Fibroblast of lung (primary cell): ENCODE data around the gene STK11IP. TPM values are rescaled to one million over a fixed set of nuclear protein-coding genes. Genes with fewer than 3 reads are reported as not detected.

Source experiments
- DNase-seq, 2 donors: peaks; one replicate each; pipeline versions ENCODE4 v3.0.0 to v3.0.0-alpha.2; 2010; ENCODE audit warnings: low read depth in 2 of 2
- H2AFZ ChIP-seq: 2 replicates; pipeline ENCODE4 v1.5.1; 2012; ENCODE audit warnings: low read length, control low read depth, inconsistent platforms
- H3K27ac ChIP-seq: 2 replicates; pipeline ENCODE4 v1.5.1; 2011; ENCODE audit warnings: low read length, control low read depth; ENCODE audit not compliant: insufficient read depth
- H3K27me3 ChIP-seq: 2 replicates; pipeline ENCODE4 v1.5.1; 2011; ENCODE audit warnings: mild to moderate bottlenecking, low read length; ENCODE audit not compliant: control insufficient read depth, insufficient read depth
- H3K36me3 ChIP-seq: 2 replicates; pipeline ENCODE4 v1.5.1; 2011; ENCODE audit warnings: low read length; ENCODE audit not compliant: control insufficient read depth, insufficient read depth
- H3K4me1 ChIP-seq: 2 replicates; pipeline ENCODE4 v1.5.1; 2011; ENCODE audit warnings: low read length; ENCODE audit not compliant: control insufficient read depth, insufficient read depth; ENCODE audit errors: extremely low read depth
- H3K4me2 ChIP-seq: 2 replicates; pipeline ENCODE4 v1.5.1; 2011; ENCODE audit warnings: low read length, control low read depth; ENCODE audit not compliant: insufficient read depth; ENCODE audit errors: extremely low read depth
- H3K4me3 ChIP-seq, 4 experiments: fragments of 200-600 bp in 1 of 4; sonication (generic) in 1 of 4; replicated peaks in 1 of 4; 2 replicates each; pipeline ENCODE4 v1.5.1; 2011 to 2016; ENCODE audit warnings: low read length in 4 of 4, low read depth in 3 of 4, mild to moderate bottlenecking in 3 of 4, control low read depth in 2 of 4, inconsistent platforms in 1 of 4, mixed read lengths in 1 of 4; ENCODE audit not compliant: insufficient read depth in 1 of 4; ENCODE audit errors: control extremely low read depth in 1 of 4
- H3K79me2 ChIP-seq: 2 replicates; pipeline ENCODE4 v1.5.1; 2012; ENCODE audit warnings: mild to moderate bottlenecking, low read length, inconsistent platforms; ENCODE audit not compliant: control insufficient read depth, insufficient read depth
- H3K9ac ChIP-seq: 2 replicates; pipeline ENCODE4 v1.5.1; 2011; ENCODE audit warnings: mild to moderate bottlenecking, low read length, control low read depth; ENCODE audit not compliant: insufficient read depth
- H3K9me3 ChIP-seq: 2 replicates; pipeline ENCODE4 v1.5.1; 2012; ENCODE audit warnings: low read depth, low read length; ENCODE audit not compliant: control insufficient read depth, insufficient read depth
- H4K20me1 ChIP-seq: 2 replicates; pipeline ENCODE4 v1.5.1; 2011; ENCODE audit warnings: low read length; ENCODE audit not compliant: control insufficient read depth, insufficient read depth; ENCODE audit errors: extremely low read depth
- CTCF ChIP-seq, 2 donors: IDR thresholded peaks in 1 of 2; conservative IDR thresholded peaks in 1 of 2; 1 replicate in 1 of 2; 2 replicates in 1 of 2; pipeline ENCODE4 v1.5.1; 2011 to 2012; ENCODE audit warnings: low read length in 2 of 2, control low read depth in 1 of 2, inconsistent platforms in 1 of 2, low read depth in 1 of 2, mild to moderate bottlenecking in 1 of 2
- EZH2 ChIP-seq: IDR thresholded peaks from 2 replicates; pipeline ENCODE4 v1.5.1; 2012; ENCODE audit warnings: low read length, control low read depth, mild to moderate bottlenecking; ENCODE audit errors: missing control alignments
- polyA plus RNA-seq, 2 donors: library from polyadenylated mRNA; depleted of rRNA in 1 of 2; stranded (reverse) in 1 of 2; unstranded in 1 of 2; fragments of >200 nt; gene quantifications; 2 replicates each; pipeline ENCODE4 v1.2.1, GENCODE V29; 2011 to 2012; ENCODE audit warnings: missing spikeins in 1 of 2
- total RNA-seq: library from RNA; depleted of rRNA; stranded (reverse); fragments of >200 nt; gene quantifications from 2 replicates; pipeline ENCODE4 v1.2.1, GENCODE V29; 2014

The STK11IP gene
- total and polyA plus RNA-seq, 2 donors (not counting 1 experiment from before 2014, with no cell fraction given), result 5.6 to 16.8 TPM

- Histone ChIP-seq H3K27ac (no peak overlapping the region), H3K9ac (no peak overlapping the region), H3K9me3 (no peaks in the 10 kb centered on the region), H3K36me3 (no peaks in the 10 kb centered on the region), H2AFZ (no peak overlapping the region), H3K4me3 (no peak overlapping the region), H3K79me2 (no peaks in the 10 kb centered on the region), H3K4me1 (no peaks in the 10 kb centered on the region), H3K27me3 (no peaks in the 10 kb centered on the region), H3K4me2 (no peak overlapping the region), H4K20me1 (no peaks in the 10 kb centered on the region)
- TF ChIP-seq CTCF (conservative IDR thresholded peaks at IDR 0.05 in 1 of 2, IDR thresholded peaks at IDR 0.05 in 1 of 2; ENCODE audit: low read depth in 1 of 2, low read length in 2 of 2), result no peak
- TF ChIP-seq EZH2, result no peak
- no peak for DNase-seq
Measured at GRCh38 chr2:219636941-219637841, 39.5 kb downstream of the STK11IP start.

- no peak overlapping the region for H3K9ac ChIP-seq
- H3K36me3 ChIP-seq, result no peaks in the 10 kb centered on the region
- H3K4me3 ChIP-seq, result no peak overlapping the region
- no peak overlapping the region for H3K27ac ChIP-seq
- H3K79me2 ChIP-seq, result no peaks in the 10 kb centered on the region
- no peak for DNase-seq
- TF ChIP-seq CTCF (conservative IDR thresholded peaks at IDR 0.05 in 1 of 2, IDR thresholded peaks at IDR 0.05 in 1 of 2; ENCODE audit: low read depth in 1 of 2, low read length in 2 of 2) (no peak), EZH2 (no peak)
- no peak overlapping the region for H2AFZ ChIP-seq
- H4K20me1 ChIP-seq, result no peaks in the 10 kb centered on the region
- no peaks in the 10 kb centered on the region for H3K27me3 ChIP-seq
- H3K4me2 ChIP-seq, result no peak overlapping the region
- no peaks in the 10 kb centered on the region for H3K4me1 ChIP-seq
- H3K9me3 ChIP-seq, result no peaks in the 10 kb centered on the region
Measured at GRCh38 chr2:219637842-219638185, 40.2 kb downstream of the STK11IP start.

GRCh38 chr2:219638217-219638947, 40.7 kb downstream of the STK11IP start:
- H3K4me2 ChIP-seq, result no peak overlapping the region
- H3K27me3 ChIP-seq, result no peaks in the 10 kb centered on the region
- no peaks in the 10 kb centered on the region for H3K36me3 ChIP-seq
- no peaks in the 10 kb centered on the region for H3K79me2 ChIP-seq
- H3K9ac ChIP-seq, result no peak overlapping the region
- no peaks in the 10 kb centered on the region for H3K9me3 ChIP-seq
- H3K4me1 ChIP-seq, result no peaks in the 10 kb centered on the region
- no peak for DNase-seq
- H3K4me3 ChIP-seq, result no peak overlapping the region
- H2AFZ ChIP-seq, result no peak overlapping the region
- no peaks in the 10 kb centered on the region for H4K20me1 ChIP-seq
- TF ChIP-seq EZH2 (no peak), CTCF (conservative IDR thresholded peaks at IDR 0.05 in 1 of 2, IDR thresholded peaks at IDR 0.05 in 1 of 2; ENCODE audit: low read depth in 1 of 2, low read length in 2 of 2) (no peak)
- no peak overlapping the region for H3K27ac ChIP-seq
